Measurements from ENCODE around the gene CXCL8.

Gene CXCL8

DNA sequence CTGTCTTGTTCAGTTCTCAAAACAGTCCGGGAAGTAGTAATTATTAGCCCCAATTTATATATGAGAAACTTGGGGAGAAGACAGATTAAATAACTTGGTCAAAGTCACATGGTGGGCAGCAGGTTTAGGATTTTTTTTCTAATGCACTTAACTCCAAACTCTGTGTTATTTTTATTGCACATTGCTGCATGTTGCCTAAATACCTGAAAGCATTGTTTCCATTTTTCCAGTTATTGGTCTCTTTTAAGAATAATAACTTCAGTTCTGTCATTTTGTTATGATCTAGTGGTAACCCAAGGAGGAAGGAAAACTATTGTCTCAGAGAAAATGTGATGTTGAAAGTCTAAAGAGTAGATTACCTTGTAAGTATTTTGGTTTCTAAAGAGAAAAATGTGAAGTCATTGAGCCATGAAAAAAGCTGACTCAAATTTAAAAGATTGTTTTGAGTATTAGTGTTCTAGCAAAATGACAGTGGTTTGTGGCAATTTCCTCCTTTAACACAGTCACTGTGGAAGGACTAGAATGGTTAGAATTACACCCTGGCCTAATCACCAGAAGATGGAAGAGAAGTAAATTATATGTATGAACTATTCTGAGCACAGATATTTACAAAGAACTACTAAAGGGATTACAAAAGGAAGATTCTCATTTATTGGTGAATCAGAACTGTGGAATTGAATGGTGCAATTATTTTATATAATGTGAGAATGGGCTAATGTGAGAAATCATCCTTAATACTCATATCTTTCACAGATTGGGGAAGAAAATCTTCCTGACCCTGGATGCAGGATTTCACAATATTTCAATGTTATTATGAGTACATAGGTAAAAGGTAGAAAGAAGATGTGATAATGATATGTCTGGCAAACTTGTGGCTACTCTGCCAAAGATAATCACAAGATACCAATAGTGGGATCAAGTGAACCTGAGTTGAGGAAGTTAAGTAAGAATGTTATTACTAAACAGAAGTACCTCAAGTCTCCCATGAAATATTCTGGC lies 21.7 kb upstream of the CXCL8 start:
- no peak for DNase-seq

DNA sequence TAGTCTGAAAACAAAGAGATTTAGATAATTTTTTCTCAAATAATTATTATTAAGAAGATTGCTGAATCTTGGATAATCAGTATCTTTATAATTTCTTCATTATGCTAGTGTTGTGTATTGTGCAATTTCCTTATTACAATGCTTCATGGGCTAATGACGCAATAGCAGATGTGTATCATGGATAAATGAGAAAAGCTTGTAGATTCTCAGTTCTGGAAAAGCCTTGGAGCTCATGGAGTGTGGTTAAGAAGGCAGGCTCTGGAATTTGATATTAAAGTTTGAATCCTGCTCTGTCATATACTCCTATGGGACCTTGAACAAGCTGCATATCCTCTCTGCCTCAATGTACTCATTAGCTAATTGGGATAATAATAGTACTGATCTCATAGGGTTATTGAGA lies 18.9 kb upstream of the CXCL8 start:
- DNase-seq, result no peak

DNA sequence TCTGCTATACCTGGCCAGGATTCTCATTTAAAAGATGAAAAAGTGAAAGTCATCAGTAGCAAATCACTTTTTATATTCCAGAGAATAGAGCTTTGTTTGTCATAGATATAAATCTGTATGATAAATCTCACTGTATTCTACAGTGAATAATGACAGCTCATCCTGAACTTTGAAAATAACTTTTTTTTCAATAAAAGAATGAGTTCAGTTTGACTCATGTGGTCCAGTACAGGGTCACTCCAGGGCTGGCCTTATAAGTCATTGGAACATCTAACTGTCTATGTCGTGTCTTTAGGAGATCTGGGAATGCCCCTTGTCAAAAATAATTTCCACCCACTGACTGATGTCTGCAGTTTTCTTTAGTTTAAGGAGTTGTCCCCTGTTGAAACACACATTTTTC lies 18.5 kb upstream of the CXCL8 start:
- DNase-seq, result no peak

DNA sequence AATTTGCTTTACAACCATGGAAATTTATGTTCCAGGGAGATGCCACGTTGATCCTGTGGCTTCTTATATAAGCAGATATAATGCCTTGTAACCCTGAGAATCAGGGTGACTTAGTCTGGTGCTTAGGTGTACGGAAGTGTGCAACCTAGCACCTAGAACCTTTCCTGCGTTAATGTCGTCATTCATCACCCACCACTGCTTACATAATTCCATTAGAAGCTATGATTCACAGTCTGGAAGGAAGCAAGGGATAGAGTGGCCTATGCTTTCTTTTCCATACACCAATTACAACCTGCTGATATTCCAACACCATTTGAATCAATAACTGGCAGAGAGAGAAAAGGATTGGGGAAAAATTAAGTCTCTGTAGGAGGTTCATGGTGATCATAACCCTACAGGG lies 17.3 kb upstream of the CXCL8 start:
- no peak for DNase-seq

DNA sequence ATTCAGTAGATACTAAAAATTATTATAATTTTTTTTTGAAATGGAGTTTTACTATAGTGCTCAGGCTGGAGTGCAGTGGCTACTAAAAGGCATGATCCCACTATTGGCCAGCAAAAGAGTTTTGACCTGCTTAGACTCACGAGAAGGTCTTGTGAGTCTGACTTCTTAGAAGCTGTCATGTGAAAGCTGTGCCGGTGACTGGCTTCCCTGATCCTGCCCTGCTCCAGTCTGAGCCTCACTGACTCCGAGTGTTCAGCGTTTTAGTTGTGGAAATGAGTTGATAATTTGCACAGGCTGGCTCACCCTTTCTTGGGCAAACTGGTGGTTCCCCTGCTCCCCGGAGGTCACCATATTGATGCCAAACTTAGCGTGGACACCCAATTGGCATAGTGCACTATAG lies 16.4 kb upstream of the CXCL8 start:
- no peak for DNase-seq

DNA sequence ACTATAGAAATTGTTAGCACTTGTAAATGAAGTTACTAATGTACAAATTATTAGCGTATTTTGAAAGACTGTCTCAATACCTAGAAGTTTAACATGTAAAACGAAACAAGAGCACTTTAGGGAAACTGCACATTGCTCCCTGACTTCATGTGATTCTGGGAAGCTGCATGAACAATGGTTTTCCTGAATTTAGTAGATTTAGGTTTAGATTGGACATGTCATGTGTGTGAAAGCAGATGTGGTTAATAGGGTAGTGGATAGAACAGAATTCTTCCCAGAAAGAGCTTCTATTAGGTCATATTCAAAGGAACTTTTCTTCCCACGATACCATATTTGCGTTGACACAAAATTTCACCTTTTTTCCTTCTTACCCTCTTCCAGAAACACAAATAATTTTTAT lies 14.9 kb upstream of the CXCL8 start:
- no peak for DNase-seq

DNA sequence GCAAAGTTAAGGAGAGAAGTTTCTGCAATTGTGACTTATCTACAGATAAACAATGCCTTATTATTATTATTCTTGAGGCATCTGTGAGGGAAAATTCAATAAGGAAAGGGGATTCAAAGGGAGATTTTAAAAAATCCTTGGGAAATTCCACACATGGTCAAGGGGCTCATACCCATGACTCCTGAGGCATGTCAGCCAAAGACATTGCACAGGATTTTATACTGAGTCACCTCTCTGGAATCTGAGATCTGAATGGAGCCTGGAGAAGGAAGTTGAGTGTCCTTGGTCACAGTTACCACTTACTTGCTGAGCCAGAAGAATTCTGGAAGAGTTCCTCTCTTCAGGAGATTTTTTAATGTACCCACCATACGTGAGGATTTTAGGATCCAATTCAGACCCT lies 14.4 kb upstream of the CXCL8 start:
- DNase-seq, result no peak

DNA sequence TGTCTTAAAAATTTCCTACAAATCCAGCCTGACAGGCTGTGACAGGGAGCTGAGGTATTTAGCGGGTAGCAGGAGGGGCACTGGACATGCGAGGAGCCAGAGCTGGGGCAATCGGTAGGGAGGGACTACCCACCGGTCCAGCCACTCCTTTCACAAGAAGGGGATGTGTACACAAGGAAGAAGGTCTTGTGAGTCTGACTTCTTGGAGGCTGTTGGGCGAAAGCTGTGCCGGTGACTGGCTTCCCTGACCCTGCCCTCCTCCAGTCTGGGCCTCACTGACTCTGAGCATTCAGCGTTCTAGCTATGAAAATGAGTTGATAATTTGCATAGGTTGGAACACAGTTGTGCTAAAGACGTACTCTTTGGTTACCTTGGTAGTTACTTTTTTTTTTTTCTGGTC lies 12.7 kb upstream of the CXCL8 start:
- DNase-seq, result no peak

DNA sequence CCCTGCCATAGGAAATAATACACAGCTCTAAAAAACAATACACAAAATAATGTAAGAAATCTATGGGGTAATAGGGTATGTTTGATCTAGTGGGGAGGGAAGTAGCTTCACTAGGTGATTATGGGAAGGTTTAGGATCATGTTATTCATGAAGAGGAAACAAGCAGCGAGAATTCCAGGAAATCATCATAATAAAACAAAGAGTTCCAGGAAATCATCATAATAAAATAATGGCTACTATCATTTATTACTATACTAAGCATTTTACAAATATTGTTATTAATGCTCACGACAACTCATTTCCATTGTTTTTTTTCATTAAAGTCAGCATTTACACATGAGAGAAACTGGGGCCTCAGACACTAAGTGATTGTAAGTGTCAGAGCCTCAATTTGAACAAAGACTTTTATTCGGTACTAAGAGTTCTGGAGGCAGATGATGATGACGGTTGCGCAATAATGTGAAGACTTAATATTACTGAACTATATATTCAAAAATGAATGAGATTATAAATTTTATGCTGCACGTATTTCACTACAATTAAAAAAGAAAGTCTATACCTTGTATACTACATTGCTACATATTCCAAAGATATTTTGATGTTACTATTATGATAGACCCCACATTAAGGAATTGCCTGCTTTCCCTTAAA lies 12.2 kb upstream of the CXCL8 start:
- no peak for DNase-seq

DNA sequence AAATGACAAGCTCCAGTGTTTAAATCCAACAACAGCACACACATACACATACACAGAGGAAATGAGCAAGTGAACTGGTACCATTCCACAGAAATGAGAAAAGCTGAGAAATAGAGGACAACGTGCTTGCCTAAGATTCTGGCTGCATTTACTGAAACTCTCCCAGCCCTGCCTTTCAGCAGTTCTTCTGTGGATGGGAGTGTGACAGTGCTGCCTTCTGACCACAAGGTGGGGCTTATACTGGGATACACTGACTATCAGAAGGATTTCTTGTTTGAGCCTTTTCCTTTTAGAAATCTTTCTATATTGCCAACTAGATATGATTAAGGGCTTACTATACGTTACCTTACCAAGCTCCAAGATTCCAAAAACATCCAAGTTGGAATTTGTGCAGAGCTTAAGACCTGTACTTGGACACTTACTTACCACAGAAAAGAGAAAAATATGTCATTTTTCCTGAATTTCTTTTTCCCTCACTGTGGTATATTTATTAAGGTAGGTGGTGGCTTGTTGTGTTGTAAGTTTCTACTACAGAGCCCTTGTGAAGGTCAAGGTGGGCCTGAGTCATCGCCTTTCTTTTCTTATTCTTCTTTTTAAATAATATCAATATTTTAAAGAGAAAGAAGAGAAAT lies 10.7 kb upstream of the CXCL8 start:
- no peak for DNase-seq

DNA sequence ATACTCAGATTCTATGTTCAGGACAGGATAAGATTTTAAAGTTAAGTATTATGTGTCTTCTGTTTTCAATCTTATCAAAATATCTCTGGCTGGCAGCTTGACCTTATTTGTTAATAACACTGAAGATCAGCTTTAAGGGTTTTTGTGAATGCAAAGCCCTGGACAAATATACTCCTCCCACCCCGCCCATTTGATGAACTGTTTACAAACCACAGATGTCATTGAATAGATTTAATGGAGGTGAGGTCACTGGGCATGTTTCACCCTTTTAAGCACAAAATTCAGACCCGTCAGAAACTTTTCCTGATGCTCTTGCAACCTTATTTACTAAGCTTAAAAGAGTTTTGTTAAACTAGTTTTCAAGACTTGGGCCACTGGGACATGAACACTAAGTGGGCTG lies 10.1 kb upstream of the CXCL8 start:
- DNase-seq, result no peak

DNA sequence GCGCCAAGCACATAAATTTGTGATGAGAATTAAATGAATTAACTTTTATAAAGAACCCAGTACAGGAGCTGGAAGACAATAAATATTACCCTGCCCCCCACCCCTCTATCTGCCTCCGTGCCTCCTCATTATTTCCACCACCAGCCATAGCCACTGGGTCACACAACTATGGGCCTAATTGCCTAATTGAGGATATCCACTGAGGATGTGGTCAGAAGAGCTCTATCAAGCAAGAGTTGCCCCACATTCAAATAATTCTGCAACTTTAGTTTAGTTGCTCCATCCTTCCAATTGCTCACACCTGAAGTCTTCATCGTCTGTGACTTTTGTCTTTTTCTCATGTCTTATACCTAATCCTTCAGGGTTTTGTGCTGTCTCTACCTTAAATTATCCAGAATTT lies 9.5 kb upstream of the CXCL8 start:
- no peak for DNase-seq

DNA sequence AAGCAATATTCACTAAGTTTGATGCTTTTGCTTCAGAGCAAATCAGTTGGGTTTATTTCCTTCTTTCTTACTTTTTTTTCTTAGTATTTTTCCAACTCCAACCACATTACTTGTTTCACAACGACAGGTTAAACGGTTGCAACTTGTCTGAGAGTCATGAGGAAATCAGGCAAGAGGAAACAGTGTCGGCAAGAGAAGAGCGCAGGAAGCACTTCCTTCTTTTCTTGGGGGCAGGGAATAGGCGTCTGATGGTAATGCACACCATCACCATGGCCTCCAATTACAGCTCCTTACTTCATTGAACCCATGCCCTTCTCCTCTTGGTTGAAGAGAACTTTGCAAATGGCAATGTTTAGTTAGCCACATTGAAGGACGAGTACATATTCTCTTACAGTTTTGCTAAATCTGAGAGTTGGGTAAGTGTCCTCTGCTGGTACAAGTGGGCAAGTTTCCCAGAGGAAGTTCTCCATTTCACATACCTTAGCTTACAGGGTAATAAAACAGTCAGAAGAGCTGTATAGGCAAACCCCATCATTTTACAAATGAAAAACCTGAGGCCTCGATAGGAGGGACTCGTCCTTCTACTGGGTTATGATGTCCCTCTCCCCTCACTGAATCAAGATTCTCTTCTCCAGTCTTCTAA lies 8.3 kb upstream of the CXCL8 start:
- no peak for DNase-seq

DNA sequence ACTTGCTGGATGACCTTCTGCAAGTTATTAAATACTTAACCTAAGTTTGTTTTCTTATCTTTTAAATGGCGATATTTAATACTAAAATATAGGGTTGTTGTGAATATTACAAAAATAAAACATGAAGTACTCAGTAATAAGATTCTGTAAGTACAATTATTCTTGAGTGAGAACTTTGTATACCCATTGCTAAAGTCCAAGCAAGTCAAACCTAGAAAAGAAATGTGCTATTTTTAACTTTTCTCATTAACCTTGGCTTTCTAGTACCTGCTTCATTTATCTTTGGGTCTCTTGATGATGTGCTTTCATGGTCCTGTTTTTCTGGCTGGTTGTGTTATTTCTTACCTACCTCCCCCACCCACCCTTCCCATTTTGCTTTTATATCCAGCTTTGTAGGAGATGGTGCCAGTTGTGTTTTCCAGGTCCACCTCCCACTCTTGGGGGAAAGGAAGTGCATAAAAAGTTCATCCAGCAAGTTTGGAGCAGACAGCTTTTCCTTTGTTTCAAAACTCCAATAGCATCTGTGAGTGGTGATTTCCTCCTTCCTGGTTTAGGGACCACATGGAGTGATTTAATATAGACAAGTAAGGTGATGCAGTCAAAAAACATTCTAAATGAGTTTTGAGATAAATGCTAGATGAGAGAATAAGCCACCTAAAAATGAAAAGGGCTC lies 7.5 kb upstream of the CXCL8 start:
- DNase-seq, result no peak

DNA sequence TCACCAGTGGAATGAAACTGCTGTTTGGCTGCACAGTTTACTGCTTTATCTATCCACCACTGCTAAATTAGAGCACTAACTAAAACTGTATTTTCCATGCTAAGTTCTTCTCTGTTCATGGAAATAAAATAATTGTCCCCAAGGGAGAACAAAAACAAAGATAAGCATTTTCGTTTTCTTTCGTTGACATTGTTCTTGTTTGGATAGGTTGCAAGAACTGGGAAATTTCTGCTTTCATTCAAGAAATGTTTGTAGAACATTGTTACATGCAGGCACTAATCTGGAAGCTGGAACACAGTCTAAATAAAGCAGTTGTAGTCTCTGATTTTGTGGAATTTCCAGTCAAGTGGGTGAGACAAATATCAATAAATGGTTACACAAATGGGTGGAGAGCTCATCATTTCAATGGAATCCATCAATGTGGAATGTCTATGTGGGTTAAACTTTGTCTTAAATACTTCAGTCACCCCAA lies 5.8 kb upstream of the CXCL8 start:
- DNase-seq, result no peak

DNA sequence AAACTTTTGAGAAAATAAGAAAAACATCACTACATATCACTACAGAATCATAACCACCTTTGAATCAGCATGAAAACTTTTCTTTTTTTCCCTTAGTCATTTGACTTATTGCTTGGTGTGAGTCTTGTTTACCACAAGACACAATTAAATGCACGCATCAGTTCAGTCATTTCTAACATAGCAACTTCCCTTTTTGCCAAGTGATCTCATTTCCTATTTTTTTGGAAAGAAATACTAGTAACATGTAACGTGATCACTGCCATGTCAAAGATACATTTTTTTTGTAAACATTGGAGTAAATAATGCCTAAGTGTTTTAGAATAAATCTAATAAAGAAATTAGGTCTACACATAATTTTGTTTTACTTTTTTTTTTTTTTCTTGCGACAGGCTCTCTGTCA lies 5.1 kb upstream of the CXCL8 start:
- no peak for DNase-seq

DNA sequence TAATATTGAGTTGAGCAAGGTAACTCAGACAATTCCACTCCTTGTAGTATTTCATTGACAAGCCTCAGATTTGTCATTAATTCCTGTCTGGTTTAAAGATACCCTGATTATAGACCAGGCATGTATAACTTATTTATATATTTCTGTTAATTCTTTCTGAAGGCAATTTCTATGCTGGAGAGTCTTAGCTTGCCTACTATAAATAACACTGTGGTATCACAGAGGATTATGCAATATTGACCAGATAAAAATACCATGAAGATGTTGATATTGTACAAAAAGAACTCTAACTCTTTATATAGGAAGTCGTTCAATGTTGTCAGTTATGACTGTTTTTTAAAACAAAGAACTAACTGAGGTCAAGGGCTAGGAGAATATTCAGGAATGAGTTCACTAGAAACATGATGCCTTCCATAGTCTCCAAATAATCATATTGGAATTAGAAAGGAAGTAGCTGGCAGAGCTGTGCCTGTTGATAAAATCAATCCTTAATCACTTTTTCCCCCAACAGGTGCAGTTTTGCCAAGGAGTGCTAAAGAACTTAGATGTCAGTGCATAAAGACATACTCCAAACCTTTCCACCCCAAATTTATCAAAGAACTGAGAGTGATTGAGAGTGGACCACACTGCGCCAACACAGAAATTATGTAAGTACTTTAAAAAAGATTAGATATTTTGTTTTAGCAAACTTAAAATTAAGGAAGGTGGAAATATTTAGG lies 821 bp downstream of the CXCL8 start:
- no peak for DNase-seq

DNA sequence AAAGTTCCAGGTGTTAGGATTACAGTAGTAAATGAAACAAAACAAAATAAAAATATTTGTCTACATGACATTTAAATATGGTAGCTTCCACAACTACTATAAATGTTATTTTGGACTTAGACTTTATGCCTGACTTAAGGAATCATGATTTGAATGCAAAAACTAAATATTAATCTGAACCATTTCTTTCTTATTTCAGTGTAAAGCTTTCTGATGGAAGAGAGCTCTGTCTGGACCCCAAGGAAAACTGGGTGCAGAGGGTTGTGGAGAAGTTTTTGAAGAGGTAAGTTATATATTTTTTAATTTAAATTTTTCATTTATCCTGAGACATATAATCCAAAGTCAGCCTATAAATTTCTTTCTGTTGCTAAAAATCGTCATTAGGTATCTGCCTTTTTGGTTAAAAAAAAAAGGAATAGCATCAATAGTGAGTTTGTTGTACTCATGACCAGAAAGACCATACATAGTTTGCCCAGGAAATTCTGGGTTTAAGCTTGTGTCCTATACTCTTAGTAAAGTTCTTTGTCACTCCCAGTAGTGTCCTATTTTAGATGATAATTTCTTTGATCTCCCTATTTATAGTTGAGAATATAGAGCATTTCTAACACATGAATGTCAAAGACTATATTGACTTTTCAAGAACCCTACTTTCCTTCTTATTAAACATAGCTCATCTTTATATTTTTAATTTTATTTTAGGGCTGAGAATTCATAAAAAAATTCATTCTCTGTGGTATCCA lies 1.6 kb downstream of the CXCL8 start:
- no peak for DNase-seq

DNA sequence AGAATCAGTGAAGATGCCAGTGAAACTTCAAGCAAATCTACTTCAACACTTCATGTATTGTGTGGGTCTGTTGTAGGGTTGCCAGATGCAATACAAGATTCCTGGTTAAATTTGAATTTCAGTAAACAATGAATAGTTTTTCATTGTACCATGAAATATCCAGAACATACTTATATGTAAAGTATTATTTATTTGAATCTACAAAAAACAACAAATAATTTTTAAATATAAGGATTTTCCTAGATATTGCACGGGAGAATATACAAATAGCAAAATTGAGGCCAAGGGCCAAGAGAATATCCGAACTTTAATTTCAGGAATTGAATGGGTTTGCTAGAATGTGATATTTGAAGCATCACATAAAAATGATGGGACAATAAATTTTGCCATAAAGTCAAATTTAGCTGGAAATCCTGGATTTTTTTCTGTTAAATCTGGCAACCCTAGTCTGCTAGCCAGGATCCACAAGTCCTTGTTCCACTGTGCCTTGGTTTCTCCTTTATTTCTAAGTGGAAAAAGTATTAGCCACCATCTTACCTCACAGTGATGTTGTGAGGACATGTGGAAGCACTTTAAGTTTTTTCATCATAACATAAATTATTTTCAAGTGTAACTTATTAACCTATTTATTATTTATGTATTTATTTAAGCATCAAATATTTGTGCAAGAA lies 2.3 kb downstream of the CXCL8 start:
- DNase-seq, result no peak

DNA sequence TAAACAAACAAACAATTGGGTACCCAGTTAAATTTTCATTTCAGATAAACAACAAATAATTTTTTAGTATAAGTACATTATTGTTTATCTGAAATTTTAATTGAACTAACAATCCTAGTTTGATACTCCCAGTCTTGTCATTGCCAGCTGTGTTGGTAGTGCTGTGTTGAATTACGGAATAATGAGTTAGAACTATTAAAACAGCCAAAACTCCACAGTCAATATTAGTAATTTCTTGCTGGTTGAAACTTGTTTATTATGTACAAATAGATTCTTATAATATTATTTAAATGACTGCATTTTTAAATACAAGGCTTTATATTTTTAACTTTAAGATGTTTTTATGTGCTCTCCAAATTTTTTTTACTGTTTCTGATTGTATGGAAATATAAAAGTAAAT lies 2.9 kb downstream of the CXCL8 start:
- no peak for DNase-seq

DNA sequence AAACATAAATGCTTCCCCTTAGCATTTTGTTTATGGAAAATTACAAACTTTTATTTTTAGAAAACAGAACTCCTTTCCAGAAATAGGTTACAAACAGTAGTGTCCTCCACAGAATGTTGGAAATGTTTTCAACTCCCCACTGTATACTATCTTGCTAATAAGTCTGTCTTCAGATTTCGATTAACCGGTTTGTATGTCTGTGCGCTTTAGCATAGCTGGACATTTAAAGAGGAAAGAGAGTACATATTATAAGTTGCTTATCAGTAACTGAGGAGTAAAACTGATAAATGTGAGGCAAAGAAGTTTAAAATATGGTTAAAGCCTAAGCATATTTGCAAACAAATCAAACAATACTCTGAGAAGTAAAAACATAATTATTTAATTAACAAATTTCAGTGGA lies 3.4 kb downstream of the CXCL8 start:
- DNase-seq, result no peak

Measured in activated T-cell treated with anti-CD3 and anti-CD28 coated beads for 4 hours (primary cell).